K562 (cell line): ENCODE measurements around the gene SEPHS1. TPM values are rescaled to one million over a fixed set of nuclear protein-coding genes. Genes with fewer than 3 reads are reported as not detected.

Experiments used
- ARID1B ChIP-seq: fragments of 450-650 bp; IDR thresholded peaks from 2 replicates; pipeline ENCODE4 v1.6.1; 2016; ENCODE audit warnings: antibody characterized with exemption, mild to moderate bottlenecking, inconsistent platforms
- ATF7 ChIP-seq: fragments of 450-650 bp; IDR thresholded peaks from 2 replicates; pipeline ENCODE4 v1.7.1; 2014; ENCODE audit warnings: mild to moderate bottlenecking, moderate library complexity
- ETV6 ChIP-seq, 3 experiments: fragments of 150-350 bp in 1 of 3; sonication (generic) in 1 of 3; formaldehyde crosslinking in 1 of 3; IDR thresholded peaks; 2 replicates each; pipeline versions ENCODE4 v1.6.1 to v1.8.0; 2014 to 2022; ENCODE audit warnings: borderline replicate concordance in 2 of 3, low read depth in 2 of 3, antibody characterized with exemption in 1 of 3, low read length in 1 of 3, mild to moderate bottlenecking in 1 of 3, missing genetic modification reagents in 1 of 3
- FIP1L1 ChIP-seq: fragments of 200-400 bp; formaldehyde crosslinking; IDR thresholded peaks from 2 replicates; pipeline ENCODE4 v1.6.1; 2018; ENCODE audit warnings: mild to moderate bottlenecking, low read depth, low read length; ENCODE audit not compliant: poor library complexity, severe bottlenecking
- GTF2E2 ChIP-seq: fragments of 200-800 bp; sonication (Bioruptor generic); IDR thresholded peaks from 2 replicates; pipeline ENCODE4 v1.6.1; 2016; ENCODE audit warnings: missing genetic modification characterization, missing compliant biosample characterization
- KLF1 ChIP-seq: fragments of 450-650 bp; IDR thresholded peaks from 2 replicates; pipeline ENCODE4 v1.6.1; 2016; ENCODE audit warnings: missing genetic modification characterization, missing compliant biosample characterization
- NFYB ChIP-seq: IDR thresholded peaks from 2 replicates; pipeline ENCODE4 v1.6.1; 2011; ENCODE audit warnings: mild to moderate bottlenecking, moderate library complexity; ENCODE audit not compliant: insufficient read length; ENCODE audit errors: extremely low read depth
- NUFIP1 ChIP-seq: fragments of 450-650 bp; IDR thresholded peaks from 2 replicates; pipeline ENCODE4 v1.6.1; 2018; ENCODE audit not compliant: partially characterized antibody
- TAF9B ChIP-seq: fragments of 450-650 bp; IDR thresholded peaks from 2 replicates; pipeline ENCODE4 v1.6.1; 2018; ENCODE audit warnings: mild to moderate bottlenecking; ENCODE audit not compliant: partially characterized antibody
- YY1 ChIP-seq, 3 experiments: IDR thresholded peaks; 2 replicates each; pipeline ENCODE4 v1.6.1; 2011; ENCODE audit warnings: low read length in 2 of 3, mild to moderate bottlenecking in 2 of 3, moderate library complexity in 2 of 3, borderline replicate concordance in 1 of 3, control low read depth in 1 of 3, low read depth in 1 of 3; ENCODE audit not compliant: insufficient read depth in 3 of 3, insufficient replicate concordance in 2 of 3, control insufficient read depth in 1 of 3, insufficient read length in 1 of 3; ENCODE audit errors: extremely low read depth in 1 of 3
- polyA plus RNA-seq, 8 experiments: library from polyadenylated mRNA; depleted of rRNA in 4 of 8; stranded (reverse) in 5 of 8; unstranded in 3 of 8; fragments of >200 nt; fragmentation: Nextera tagmentation in 2 of 8; fragmentation: Illumina TruSeq in 1 of 8; extraction: Ambion mirVana in 2 of 8; extraction: Trizol in 1 of 8; gene quantifications; 2 replicates each; pipeline versions ENCODE4 v1.2.1 to v1.2.3, GENCODE V29; 2011 to 2014; ENCODE audit warnings: inconsistent platforms in 1 of 8, missing spikeins in 1 of 8
- total RNA-seq, 7 experiments: library from RNA; depleted of rRNA in 6 of 7; stranded (reverse); fragments of >200 nt in 6 of 7; fragmentation: Illumina TruSeq in 2 of 7; extraction: Trizol in 2 of 7; gene quantifications; 2 replicates each; pipeline versions ENCODE4 v1.2.1 to v1.2.3, GENCODE V29; 2011 to 2021; ENCODE audit warnings: low replicate concordance in 1 of 7
- TF ChIP-seq, protein P1 (sequence below): sonication (generic); formaldehyde crosslinking; IDR thresholded peaks from 2 replicates; pipeline ENCODE4 v1.8.0; 2022; ENCODE audit warnings: mild to moderate bottlenecking, missing genetic modification reagents
- TF ChIP-seq, protein P2 (sequence below): fragments of 450-650 bp; IDR thresholded peaks from 2 replicates; pipeline ENCODE4 v1.6.1; 2018; ENCODE audit not compliant: partially characterized antibody
- TF ChIP-seq, protein P3 (sequence below): sonication (generic); formaldehyde crosslinking; IDR thresholded peaks from 2 replicates; pipeline ENCODE4 v1.8.0; 2022; ENCODE audit warnings: missing genetic modification reagents, mild to moderate bottlenecking, moderate library complexity, borderline replicate concordance

SEPHS1 gene
- total and polyA plus RNA-seq, 9 of the 15 experiments (the other 6 are each of a cell fraction or from before 2014, with no cell fraction given) = 14.7 to 82.8 (median 41.8) TPM

DNA sequence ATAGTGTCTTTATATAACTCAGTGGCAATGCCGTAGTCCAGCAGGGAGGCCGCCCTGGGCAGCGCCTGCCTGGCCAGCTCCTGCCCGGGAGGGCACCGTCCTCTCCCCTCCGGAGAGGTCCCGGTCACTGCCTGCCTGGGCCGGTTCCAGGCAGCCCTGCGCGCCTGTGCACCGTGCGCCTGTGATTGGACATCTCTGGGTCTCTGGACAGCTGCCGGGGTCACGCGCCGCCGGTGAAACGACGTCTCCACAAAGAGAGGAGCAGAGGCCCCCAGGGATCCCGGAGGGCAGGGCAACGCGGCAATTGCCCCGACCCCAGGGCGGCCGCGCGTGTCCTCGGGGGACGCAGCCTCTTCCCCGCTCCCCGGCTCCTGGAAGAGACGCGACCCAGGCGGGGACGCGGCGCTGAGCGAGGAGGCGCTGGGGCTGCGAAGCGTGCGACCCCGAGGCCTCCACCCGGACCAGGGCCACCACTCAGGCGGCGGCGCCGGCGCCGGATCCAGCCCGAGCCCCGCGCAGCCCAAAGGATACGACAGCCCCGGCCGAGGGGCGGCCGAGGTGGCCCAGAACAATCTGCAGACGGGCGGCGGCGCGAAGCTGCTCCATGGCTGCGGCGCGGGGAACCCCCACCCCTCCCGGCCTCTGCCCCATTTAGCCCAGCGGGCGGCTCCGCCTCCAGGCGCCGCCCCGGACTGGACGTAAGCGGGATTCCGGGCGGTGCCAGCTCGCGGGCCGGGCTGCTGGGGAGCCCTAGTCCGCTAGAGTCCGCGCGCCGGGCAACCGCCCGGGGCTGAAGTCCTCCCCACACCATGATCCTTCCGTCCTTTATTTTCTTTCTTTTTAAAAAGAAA lies 48.4 kb downstream of the SEPHS1 start, which contains the start of gene PHYH (continued):
- TF ChIP-seq, protein P1, sequence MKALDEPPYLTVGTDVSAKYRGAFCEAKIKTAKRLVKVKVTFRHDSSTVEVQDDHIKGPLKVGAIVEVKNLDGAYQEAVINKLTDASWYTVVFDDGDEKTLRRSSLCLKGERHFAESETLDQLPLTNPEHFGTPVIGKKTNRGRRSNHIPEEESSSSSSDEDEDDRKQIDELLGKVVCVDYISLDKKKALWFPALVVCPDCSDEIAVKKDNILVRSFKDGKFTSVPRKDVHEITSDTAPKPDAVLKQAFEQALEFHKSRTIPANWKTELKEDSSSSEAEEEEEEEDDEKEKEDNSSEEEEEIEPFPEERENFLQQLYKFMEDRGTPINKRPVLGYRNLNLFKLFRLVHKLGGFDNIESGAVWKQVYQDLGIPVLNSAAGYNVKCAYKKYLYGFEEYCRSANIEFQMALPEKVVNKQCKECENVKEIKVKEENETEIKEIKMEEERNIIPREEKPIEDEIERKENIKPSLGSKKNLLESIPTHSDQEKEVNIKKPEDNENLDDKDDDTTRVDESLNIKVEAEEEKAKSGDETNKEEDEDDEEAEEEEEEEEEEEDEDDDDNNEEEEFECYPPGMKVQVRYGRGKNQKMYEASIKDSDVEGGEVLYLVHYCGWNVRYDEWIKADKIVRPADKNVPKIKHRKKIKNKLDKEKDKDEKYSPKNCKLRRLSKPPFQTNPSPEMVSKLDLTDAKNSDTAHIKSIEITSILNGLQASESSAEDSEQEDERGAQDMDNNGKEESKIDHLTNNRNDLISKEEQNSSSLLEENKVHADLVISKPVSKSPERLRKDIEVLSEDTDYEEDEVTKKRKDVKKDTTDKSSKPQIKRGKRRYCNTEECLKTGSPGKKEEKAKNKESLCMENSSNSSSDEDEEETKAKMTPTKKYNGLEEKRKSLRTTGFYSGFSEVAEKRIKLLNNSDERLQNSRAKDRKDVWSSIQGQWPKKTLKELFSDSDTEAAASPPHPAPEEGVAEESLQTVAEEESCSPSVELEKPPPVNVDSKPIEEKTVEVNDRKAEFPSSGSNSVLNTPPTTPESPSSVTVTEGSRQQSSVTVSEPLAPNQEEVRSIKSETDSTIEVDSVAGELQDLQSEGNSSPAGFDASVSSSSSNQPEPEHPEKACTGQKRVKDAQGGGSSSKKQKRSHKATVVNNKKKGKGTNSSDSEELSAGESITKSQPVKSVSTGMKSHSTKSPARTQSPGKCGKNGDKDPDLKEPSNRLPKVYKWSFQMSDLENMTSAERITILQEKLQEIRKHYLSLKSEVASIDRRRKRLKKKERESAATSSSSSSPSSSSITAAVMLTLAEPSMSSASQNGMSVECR (CRISPR knock-in tag) = peak; percentile 57; the same call in 1 of the 2 replicates
- no peak for TF ChIP-seq TAF9B
- TF ChIP-seq YY1 (IDR thresholded peaks at IDR 0.05; ENCODE audit: borderline replicate concordance in 1 of 3, control insufficient read depth in 1 of 3, extremely low read depth in 1 of 3, insufficient read depth in 3 of 3, insufficient read length in 1 of 3, insufficient replicate concordance in 2 of 3, low read depth in 1 of 3, low read length in 2 of 3) = peak in 2 of 3 experiments; percentile 63 to 80
- TF ChIP-seq, protein P2, sequence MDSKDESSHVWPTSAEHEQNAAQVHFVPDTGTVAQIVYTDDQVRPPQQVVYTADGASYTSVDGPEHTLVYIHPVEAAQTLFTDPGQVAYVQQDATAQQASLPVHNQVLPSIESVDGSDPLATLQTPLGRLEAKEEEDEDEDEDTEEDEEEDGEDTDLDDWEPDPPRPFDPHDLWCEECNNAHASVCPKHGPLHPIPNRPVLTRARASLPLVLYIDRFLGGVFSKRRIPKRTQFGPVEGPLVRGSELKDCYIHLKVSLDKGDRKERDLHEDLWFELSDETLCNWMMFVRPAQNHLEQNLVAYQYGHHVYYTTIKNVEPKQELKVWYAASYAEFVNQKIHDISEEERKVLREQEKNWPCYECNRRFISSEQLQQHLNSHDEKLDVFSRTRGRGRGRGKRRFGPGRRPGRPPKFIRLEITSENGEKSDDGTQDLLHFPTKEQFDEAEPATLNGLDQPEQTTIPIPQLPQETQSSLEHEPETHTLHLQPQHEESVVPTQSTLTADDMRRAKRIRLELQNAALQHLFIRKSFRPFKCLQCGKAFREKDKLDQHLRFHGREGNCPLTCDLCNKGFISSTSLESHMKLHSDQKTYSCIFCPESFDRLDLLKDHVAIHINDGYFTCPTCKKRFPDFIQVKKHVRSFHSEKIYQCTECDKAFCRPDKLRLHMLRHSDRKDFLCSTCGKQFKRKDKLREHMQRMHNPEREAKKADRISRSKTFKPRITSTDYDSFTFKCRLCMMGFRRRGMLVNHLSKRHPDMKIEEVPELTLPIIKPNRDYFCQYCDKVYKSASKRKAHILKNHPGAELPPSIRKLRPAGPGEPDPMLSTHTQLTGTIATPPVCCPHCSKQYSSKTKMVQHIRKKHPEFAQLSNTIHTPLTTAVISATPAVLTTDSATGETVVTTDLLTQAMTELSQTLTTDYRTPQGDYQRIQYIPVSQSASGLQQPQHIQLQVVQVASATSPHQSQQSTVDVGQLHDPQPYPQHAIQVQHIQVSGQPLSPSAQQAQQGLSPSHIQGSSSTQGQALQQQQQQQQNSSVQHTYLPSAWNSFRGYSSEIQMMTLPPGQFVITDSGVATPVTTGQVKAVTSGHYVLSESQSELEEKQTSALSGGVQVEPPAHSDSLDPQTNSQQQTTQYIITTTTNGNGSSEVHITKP = peak; percentile 83
- TF ChIP-seq KLF1 (tag) = no peak
- peak; percentile 21 for TF ChIP-seq NFYB
- no peak for TF ChIP-seq ARID1B
- TF ChIP-seq ETV6 (IDR thresholded peaks at IDR 0.05; ENCODE audit: borderline replicate concordance in 1 of 2, low read depth in 2 of 2, low read length in 1 of 2) = no peak
- no peak for TF ChIP-seq ETV6 (CRISPR knock-in tag; IDR thresholded peaks at IDR 0.05; ENCODE audit: borderline replicate concordance)
- TF ChIP-seq, protein P3, sequence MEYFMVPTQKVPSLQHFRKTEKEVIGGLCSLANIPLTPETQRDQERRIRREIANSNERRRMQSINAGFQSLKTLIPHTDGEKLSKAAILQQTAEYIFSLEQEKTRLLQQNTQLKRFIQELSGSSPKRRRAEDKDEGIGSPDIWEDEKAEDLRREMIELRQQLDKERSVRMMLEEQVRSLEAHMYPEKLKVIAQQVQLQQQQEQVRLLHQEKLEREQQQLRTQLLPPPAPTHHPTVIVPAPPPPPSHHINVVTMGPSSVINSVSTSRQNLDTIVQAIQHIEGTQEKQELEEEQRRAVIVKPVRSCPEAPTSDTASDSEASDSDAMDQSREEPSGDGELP (CRISPR knock-in tag) = peak; percentile 88
- TF ChIP-seq FIP1L1 = peak; percentile 27
- peak; percentile 59; the same call in 1 of the 2 replicates for TF ChIP-seq ATF7
- TF ChIP-seq GTF2E2 (tag) = peak; percentile 75; the same call in 1 of the 2 replicates
- TF ChIP-seq NUFIP1 = no peak
